Motor neuron (in vitro differentiated cells): ENCODE data around the gene CD8B2. TPM values are rescaled to one million over a fixed set of nuclear protein-coding genes. Genes with fewer than 3 reads are reported as not detected.
A peak's percentile ranks its signal among the peaks of the same experiment; 100 is the strongest.
"Not testable (repeated sequence)": the region's sequence is repeated elsewhere in the genome, so short reads cannot be mapped to it uniquely, and the experiment has no call there.

Experiments
- ATAC-seq, 8 experiments: fragments of 200-7000 bp; cut with Tn5 transposase; replicated peaks in 6 of 8; 2 replicates each; pipeline ENCODE4 v1.8.0; 2021; ENCODE audit warnings: mild to moderate bottlenecking in 8 of 8, moderate library complexity in 8 of 8
- H3K27ac ChIP-seq, 2 donors: fragments of 250-450 bp; sonication (Bioruptor Pico); 2 replicates each; pipeline ENCODE4 v1.9.0; 2021; ENCODE audit warnings: antibody characterized with exemption in 2 of 2, mild to moderate bottlenecking in 2 of 2, moderate library complexity in 1 of 2
- H3K4me1 ChIP-seq, 2 donors: fragments of 250-450 bp; sonication (Bioruptor Pico); replicated peaks in 1 of 2; 2 replicates each; pipeline ENCODE4 v1.6.1; 2021; ENCODE audit warnings: antibody characterized with exemption in 2 of 2, mild to moderate bottlenecking in 2 of 2, moderate library complexity in 1 of 2
- H3K4me3 ChIP-seq, 5 donors: fragments of 250-450 bp; sonication (Bioruptor Pico); 2 replicates each; pipeline ENCODE4 v1.9.0; 2021; ENCODE audit warnings: antibody characterized with exemption in 5 of 5, mild to moderate bottlenecking in 5 of 5, moderate library complexity in 4 of 5
- WGBS, 10 experiments: fragments of 450-650 bp; shearing (Covaris generic); methylation state at CpG; one replicate each; pipeline ENCODE4 v1.0.0; 2022; 5-methylcytosine and 5-hydroxymethylcytosine counted together
- in situ Hi-C, 9 experiments: fragments of 400-800 bp; cut with MboI; loops; one replicate each; pipeline ENCODE4 v1.15.0; 2021; ENCODE audit warnings: low sequenced_read_pairs in 9 of 9, low pct_unique_long_range_greater_than_20kb in 2 of 9; ENCODE audit not compliant: unreplicated experiment in 9 of 9
- total RNA-seq, 8 experiments: library from RNA; unstranded; fragments of 300-600 nt; gene quantifications; 2 replicates each; pipeline versions ENCODE4 v1.2.3 to v1.2.4, GENCODE V29; 2022

CD8B2 gene
- total RNA-seq, 8 experiments from 2014 or later, result 0.05 to 0.43 (median 0.13) TPM; not detected in 3

GRCh38 chr2:106561803-106562202 lies 74.6 kb downstream of the CD8B2 start:
- no peak overlapping the region for H3K27ac ChIP-seq
- no peak for ATAC-seq
- WGBS, 10 experiments, result 20 to 100% (median 80%) methylated on average over 1 to 4 of the region's 4 CpGs; no CpG with 5 or more reads in 2 of the 10 experiments
- peaks cover 3 to 10% of the 10 kb centered on the region in 2 donors for H3K4me1 ChIP-seq
- in situ Hi-C loops, result loop anchor here in 1 of 9 experiments (25.0 kb wide), 1 partner anchor 450 kb away; no protein-coding TSS in a partner anchor
- no peak overlapping the region for H3K4me3 ChIP-seq

GRCh38 chr2:106562268-106563186 lies 75.4 kb downstream of the CD8B2 start:
- 12 to 100% (median 63%) methylated on average over 1 to 9 of the region's 9 CpGs for WGBS, 10 experiments
- ATAC-seq, result no peak
- in situ Hi-C loops, result loop anchor here in 1 of 9 experiments (25.0 kb wide), 1 partner anchor 450 kb away; no protein-coding TSS in a partner anchor
- Histone ChIP-seq H3K4me3 (no peak overlapping the region), H3K4me1 (peaks cover 3 to 10% of the 10 kb centered on the region in 2 donors), H3K27ac (no peak overlapping the region)

GRCh38 chr2:106563195-106563594 lies 76.0 kb downstream of the CD8B2 start:
- ATAC-seq, result peak in 2 of 8 experiments; percentile 34 to 59
- no peak overlapping the region for H3K27ac ChIP-seq

GRCh38 chr2:106565599-106565998 lies 78.4 kb downstream of the CD8B2 start:
- H3K27ac ChIP-seq, result no peak overlapping the region
- peak in 3 of 8 experiments; percentile 1 to 3 (median 2) for ATAC-seq
- H3K4me3 ChIP-seq, result no peak overlapping the region
- WGBS, 10 experiments, result 0 to 100% (median 84%) methylated on average over 1 to 2 of the region's 2 CpGs
- in situ Hi-C loops, result loop anchor here in 1 of 9 experiments (25.0 kb wide), 1 partner anchor 453 kb away; no protein-coding TSS in a partner anchor
- H3K4me1 ChIP-seq, result peaks cover 3 to 10% of the 10 kb centered on the region in 2 donors

More at GRCh38 chr2:106563195-106563594, 76.0 kb downstream of the CD8B2 start:
- Histone ChIP-seq H3K4me1 (peaks cover 3 to 10% of the 10 kb centered on the region in 2 donors), H3K4me3 (no peak overlapping the region)
- in situ Hi-C loops, result loop anchor here in 1 of 9 experiments (25.0 kb wide), 1 partner anchor 451 kb away; no protein-coding TSS in a partner anchor
- 33 to 100% (median 83%) methylated on average over 1 to 2 of the region's 2 CpGs; no CpG with 5 or more reads in 4 of the 10 experiments for WGBS, 10 experiments

- Histone ChIP-seq H3K4me1 (peaks cover 3 to 10% of the 10 kb centered on the region in 2 donors), H3K27ac (peak overlapping the region in 1 of 2 donors; percentile 84), H3K4me3 (no peak overlapping the region)
- ATAC-seq, result peak; percentile 74 to 100 (median 100)
- in situ Hi-C loops, result loop anchor here in 1 of 9 experiments (25.0 kb wide), 1 partner anchor 454 kb away; no protein-coding TSS in a partner anchor
- 0 to 83% (median 40%) methylated on average over 1 to 6 of the region's 6 CpGs; no CpG with 5 or more reads in 1 of the 10 experiments for WGBS, 10 experiments
Measured at GRCh38 chr2:106566050-106566449, 78.9 kb downstream of the CD8B2 start.

- H3K4me1 ChIP-seq, result peaks cover 3 to 10% of the 10 kb centered on the region in 2 donors
- not testable (repeated sequence) for H3K4me3 ChIP-seq, ATAC-seq
- in situ Hi-C loops, result loop anchor here in 1 of 9 experiments (25.0 kb wide), 1 partner anchor 454 kb away; no protein-coding TSS in a partner anchor
- peak overlapping the region in 1 of 2 donors; percentile 84 for H3K27ac ChIP-seq
Measured at GRCh38 chr2:106566484-106566883, 79.3 kb downstream of the CD8B2 start.

- in situ Hi-C loops, result loop anchor here in 1 of 9 experiments (25.0 kb wide), 1 partner anchor 458 kb away; no protein-coding TSS in a partner anchor
- 29 to 90% (median 81%) methylated on average over 1 to 3 of the region's 3 CpGs; no CpG with 5 or more reads in 4 of the 10 experiments for WGBS, 10 experiments
Measured at GRCh38 chr2:106570316-106570715, 83.2 kb downstream of the CD8B2 start.

More at GRCh38 chr2:106570316-106570715, 83.2 kb downstream of the CD8B2 start:
- no peak for ATAC-seq
- Histone ChIP-seq H3K27ac (no peak overlapping the region), H3K4me3 (no peak overlapping the region), H3K4me1 (peaks cover 7 to 10% of the 10 kb centered on the region in 2 donors)

Other genes starting within 250 kb of the CD8B2 start
- gene RGPD3, start 19.0 kb upstream of the CD8B2 start, total RNA-seq, result under 1 TPM; 0.29 to 0.76 (median 0.58) TPM